GM18907 (cell line): Measurements from ENCODE around the gene ACRV1.

ENCODE experiments used
- ATAC-seq: cut with Tn5 transposase; IDR thresholded peaks from one replicate; pipeline ENCODE4 v1.9.1; 2021; ENCODE audit warnings: mild to moderate bottlenecking, moderate library complexity; ENCODE audit not compliant: unreplicated experiment

ACRV1 gene

DNA sequence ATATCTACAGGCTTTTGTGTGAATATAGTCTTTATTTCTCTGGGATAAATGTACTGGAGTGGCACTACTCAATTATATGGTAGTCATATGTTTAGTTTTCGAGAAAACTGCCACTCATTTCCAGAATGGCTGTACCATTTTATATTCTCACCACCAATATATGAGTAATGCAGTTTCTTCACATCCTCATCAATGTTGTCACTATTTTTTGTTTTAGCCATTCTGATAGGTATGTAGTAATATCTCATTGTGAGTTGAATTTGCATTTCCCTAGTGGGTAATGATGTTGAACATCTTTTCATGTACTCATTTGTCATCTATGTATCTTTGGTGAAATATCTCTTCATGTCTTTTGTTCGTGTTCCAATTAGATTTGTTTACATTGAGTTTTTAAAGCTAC, 18.0 kb downstream of the ACRV1 start:
- ATAC-seq: no peak

DNA sequence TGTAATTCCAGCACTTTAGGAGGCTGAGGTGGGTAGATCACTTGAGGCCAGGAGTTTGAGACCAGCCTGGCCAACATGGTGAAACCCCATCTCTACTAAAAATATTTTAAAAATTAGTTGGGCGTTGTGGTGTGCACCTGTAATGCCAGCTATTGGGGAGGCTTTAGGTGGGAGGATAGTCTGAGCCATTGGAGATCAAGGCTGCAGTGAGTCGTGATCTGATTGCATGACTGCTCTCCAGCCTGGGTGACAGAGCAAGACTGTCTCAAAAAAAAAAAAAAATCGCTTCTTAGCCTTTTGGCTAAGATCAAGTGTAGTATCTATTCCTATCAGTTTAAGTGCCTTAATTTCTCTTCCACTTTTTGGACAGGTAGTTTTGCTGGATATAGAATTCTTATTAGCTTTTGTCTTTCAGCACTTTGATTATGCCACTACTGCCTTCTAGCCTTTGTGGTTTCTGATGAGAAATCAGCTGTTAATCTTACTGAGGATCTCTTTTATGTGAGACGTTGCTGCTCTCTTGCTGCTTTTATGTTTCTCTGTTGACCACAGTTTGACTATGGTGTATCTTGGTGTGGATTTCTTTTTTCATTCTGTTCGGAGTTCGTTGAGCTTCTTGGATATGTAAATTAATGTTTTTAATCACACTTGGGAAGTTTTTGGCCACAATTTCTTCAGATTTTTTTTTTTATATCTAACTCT, 31.0 kb downstream of the ACRV1 start:
- no peak for ATAC-seq

DNA sequence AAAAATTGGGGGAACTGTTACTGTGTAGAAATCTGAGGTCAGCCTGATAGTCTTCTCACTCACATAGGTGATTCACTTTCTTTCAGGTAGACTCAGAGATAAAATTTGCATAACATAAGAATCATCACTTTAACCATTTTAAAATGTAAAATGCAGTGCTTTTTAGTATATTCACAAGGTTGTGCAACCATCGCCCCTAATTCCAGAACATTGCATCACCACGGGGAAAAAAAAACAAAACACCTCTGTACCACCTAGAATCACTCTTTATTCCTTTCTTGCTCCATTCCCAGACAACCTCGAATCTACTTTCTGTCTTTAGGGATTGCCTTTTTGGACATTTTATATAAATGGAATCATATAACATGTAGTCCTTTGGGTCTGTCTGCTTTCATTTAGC, 34.8 kb downstream of the ACRV1 start:
- no peak for ATAC-seq

DNA sequence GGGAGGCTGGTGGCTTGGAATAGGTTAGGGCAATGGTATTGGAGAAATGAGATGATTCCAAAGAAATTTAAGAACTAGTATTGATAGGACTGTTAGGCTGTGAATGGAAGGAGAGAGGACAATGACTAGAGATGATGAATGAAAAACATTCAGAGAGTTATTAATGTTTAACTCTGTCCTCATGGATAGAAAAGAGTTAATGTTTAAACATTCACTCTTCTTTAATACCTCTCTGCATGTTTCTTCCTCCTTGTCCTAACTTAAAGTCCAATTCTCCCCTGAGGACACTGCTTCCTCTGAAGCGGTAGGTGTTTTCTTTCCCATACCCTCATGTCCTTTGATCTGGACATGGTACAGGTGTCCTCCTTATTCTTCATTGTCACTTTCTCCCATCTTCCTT, 42.3 kb downstream of the ACRV1 start:
- no peak for ATAC-seq

DNA sequence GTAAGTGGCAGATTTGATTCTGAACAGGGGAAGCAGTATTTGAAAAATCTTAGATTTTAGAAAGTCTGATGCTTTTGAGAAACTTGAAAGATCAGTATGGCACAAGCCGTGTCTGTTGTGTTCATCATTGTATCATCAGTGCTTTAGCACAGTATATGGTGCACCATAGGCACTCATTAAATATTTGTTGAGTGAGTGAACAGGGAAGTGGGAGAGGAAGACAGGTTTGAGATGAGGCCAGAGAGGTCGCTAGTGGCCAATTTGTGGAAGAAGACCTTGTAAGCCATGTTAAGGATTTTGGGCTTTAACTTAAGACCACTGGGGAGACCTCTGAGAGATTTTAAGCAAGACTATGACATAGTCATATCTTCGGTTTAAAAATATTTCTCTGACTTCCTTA, 42.8 kb downstream of the ACRV1 start:
- ATAC-seq: no peak

DNA sequence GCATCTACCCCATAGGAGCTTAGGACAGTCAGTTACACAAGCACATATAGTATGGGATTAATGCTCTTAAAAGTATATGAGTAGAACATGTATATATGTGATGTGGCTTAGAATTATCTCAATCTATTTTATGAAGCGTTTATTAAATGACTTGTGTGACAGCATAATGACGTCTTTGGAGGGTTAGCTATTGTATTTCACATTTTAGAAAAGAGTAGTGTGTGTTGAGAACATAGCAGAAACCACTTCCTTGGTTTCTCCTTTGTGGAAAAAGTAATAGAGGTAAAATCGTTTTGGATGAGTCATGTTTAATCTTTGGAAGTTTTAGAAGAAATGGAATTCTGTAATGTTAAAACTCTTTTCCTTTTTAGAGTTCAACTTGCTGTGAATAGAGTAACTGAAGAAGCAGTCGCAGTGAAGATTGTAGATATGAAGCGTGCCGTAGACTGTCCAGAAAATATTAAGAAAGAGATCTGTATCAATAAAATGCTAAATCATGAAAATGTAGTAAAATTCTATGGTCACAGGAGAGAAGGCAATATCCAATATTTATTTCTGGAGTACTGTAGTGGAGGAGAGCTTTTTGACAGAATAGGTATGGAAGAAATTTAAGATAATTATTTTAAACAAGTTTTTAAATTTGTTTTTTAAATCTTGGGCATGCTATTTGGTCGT, 53.3 kb downstream of the ACRV1 start:
- ATAC-seq: no peak

DNA sequence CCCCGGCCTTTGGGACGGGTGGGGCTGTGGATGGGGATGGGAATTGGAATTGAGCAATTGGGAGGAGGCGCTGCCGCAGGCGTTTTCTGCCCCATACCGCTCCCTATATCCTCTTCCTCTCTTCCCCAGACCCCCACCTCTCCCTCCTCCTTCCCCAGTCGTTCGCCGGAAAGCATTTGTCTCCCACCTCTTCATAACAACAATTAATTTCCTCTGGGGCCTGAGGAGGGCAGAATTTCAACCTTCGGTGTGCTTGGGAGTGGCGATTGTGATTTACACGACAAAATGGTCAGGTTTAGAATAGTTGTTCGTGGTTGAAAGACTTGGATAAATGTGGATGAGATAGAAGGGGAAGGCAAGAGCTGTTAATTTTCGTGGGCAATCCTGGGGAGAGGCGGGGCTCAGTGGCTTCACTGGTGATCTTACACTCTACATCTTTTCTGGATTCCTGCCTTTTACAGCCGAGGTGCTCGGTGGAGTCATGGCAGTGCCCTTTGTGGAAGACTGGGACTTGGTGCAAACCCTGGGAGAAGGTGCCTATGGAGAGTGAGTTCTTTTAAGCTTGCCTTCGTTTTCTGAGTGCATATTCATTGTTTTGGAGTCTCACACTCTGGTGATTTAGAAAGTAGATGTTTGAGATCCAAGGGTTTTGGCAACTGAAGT, 54.2 kb downstream of the ACRV1 start:
- ATAC-seq: peak; percentile 33

DNA sequence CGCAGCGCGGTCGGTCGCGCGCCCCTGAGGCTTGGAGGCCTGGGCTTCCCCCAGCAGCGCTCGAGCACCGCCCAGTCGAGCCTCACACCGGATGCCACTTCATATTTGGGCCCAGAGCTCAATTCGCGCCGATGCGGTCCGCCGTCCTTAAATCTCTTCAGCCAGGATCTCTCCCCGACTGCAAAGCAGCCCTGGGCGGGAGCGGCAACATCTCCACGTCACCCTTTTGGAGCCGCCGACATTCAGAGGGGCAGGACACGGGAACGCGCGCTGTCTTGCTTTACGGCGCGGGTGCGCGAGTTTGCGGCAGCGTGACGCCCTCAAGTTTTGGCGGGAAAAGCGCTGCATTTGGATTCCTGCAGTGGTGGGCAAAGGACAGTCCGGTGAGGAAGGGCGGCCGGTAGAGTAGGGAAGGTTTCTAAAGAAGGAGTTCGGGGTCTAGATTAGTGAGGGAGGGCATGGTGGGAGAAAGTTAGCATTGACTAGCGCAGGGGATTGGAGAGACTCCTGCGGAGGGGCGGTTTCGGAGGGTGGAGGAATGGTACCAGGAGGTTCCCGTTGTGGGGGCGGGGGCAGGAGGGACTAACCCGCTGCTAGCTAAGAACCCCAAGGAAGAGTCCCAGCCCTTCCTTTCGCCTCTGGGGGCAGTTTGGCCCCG, 54.9 kb downstream of the ACRV1 start:
- ATAC-seq: peak; percentile 89

DNA sequence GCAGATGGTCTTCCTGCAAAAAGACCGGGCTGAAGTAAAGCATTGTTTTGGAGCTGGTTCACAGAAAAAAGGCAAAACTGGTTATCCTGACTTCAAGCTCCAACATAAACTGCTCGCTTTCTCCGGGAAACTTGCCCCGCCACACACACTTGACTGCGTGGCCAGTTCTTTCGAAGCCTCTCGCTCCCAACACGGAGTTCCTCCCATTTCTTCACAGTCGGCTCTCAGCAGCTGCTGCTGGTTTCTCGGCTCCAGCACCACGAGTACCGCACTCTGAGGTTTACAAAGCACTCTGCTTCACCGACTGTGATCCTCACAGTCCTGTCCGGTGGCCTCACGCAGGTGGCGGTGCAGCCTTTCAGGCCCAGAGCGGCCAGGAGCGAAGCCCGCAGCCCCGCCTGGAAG, 55.4 kb downstream of the ACRV1 start:
- ATAC-seq: no peak

DNA sequence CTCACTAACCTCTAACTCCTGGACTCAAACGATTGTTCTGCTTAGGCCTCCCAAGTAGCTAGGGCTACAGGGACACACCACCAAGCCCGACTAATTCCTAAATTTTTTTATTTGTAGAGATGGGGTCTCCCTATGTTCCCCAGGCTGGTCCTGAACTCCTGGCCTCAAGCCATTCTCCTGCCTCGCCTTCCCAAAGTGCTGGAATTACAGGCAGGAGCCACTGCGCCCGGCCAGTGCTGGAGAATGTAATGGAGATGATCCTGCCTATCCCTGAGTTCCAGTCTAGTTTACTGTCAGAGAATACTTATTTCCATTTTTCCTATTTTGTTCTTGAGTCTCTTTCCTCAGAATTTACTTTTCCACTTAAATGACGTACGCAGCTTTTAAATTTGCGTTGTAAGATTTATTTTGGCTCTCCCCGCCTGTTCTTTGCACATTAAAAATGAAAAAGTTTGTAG, 55.9 kb downstream of the ACRV1 start, which contains the start of gene CHEK1:
Gene CHEK1, plus strand, starts transcription at position 408 of the 458 bp plus-strand sequence. CDS start 1,606 bp downstream, outside the sequence.
- ATAC-seq: no peak

DNA sequence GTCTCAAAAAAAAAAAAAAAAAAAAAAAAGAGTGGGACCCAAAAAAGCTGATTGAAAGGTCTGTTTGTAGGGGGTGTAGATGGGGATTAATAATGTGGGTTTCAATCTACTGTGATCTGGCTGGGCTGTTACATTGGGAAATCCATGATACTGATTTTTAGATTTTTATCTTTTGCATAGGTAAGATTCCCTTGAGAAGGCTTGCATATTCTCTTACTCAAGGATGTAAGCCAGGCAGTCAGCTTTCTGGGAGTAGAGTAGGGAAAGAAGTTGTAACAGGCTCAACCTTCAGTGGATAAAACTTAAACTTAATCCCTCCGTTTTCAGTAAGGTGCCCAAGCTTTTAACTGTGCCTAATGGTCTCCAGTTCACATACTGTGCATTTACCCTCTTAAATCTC, 57.6 kb downstream of the ACRV1 start:
- no peak for ATAC-seq

DNA sequence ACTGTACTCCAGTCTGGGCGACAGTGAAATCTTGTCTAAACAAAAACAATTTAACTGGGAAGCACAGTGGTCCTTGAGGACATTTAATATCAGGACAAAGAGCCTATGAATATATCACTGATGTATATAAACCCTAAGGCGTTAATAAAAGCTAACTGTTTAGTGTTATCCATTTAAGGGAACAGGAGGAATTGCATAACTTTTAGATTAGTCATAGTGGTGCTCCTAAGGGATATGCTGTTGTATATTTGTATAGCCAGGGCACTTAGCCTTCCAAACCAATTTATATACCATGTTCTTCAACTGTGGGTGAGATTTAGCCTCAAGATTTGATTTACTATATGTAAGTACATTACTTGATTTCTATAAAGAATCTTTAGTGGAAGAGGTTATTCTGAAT, 58.7 kb downstream of the ACRV1 start:
- ATAC-seq: no peak
